Transverse colon (tissue), 4 donors: ENCODE data around the gene DHRS12. TPM values are rescaled to one million over a fixed set of nuclear protein-coding genes. Genes with fewer than 3 reads are reported as not detected.

Experiments
- DNase-seq: peaks from one replicate; pipeline ENCODE4 v3.0.0-alpha.2; 2019
- H3K27ac ChIP-seq, 4 donors: fragments of 200-600 bp; sonication (generic); 2 replicates each; pipeline ENCODE4 v1.5.1; 2016 to 2018; ENCODE audit warnings: inconsistent platforms in 4 of 4
- H3K27me3 ChIP-seq: fragments of 200-600 bp; sonication (generic); 2 replicates; pipeline ENCODE4 v1.5.1; 2017; ENCODE audit warnings: inconsistent platforms
- H3K36me3 ChIP-seq, 4 donors: fragments of 200-600 bp; sonication (generic); 2 replicates each; pipeline ENCODE4 v1.5.1; 2017 to 2019; ENCODE audit warnings: inconsistent platforms in 4 of 4
- H3K4me1 ChIP-seq, 4 donors: fragments of 200-600 bp; sonication (generic); 2 replicates each; pipeline ENCODE4 v1.5.1; 2017 to 2020; ENCODE audit warnings: inconsistent platforms in 4 of 4
- H3K4me3 ChIP-seq, 4 donors: fragments of 200-600 bp; sonication (generic); 1 replicate in 1 of 4; 2 replicates in 3 of 4; pipeline versions ENCODE4 v1.5.1 to v1.6.1; 2017 to 2019; ENCODE audit warnings: inconsistent platforms in 4 of 4
- H3K9me3 ChIP-seq, 2 donors: fragments of 200-600 bp; sonication (generic); 2 replicates each; pipeline ENCODE4 v1.5.1; 2017 to 2019; ENCODE audit warnings: inconsistent platforms in 2 of 2
- CTCF ChIP-seq, 5 experiments: fragments of 200-600 bp in 3 of 5; fragments of 450-650 bp in 2 of 5; sonication (generic) in 3 of 5; IDR thresholded peaks; 1 replicate in 2 of 5; 2 replicates in 3 of 5; pipeline ENCODE4 v1.5.1; 2016 to 2017; ENCODE audit warnings: antibody characterized with exemption in 5 of 5, inconsistent platforms in 3 of 5, mild to moderate bottlenecking in 2 of 5, moderate library complexity in 1 of 5
- EP300 ChIP-seq: sonication (generic); formaldehyde crosslinking; IDR thresholded peaks from one replicate; pipeline ENCODE4 v1.6.1; 2017; ENCODE audit warnings: antibody characterized with exemption, low read depth
- POLR2A ChIP-seq: fragments of 450-650 bp; IDR thresholded peaks from one replicate; pipeline ENCODE4 v1.6.1; 2016; ENCODE audit warnings: antibody characterized with exemption, mild to moderate bottlenecking, moderate library complexity
- POLR2AphosphoS5 ChIP-seq, 3 donors: sonication (generic); formaldehyde crosslinking; IDR thresholded peaks; one replicate each; pipeline ENCODE4 v1.6.1; 2016; ENCODE audit warnings: antibody characterized with exemption in 3 of 3
- WGBS, 2 donors: methylation state at CpG; one replicate each; pipeline ENCODE4 v1.1.5; 2018; ENCODE audit warnings: low coverage in 1 of 2; 5-methylcytosine and 5-hydroxymethylcytosine counted together
- in situ Hi-C, 4 donors: fragments of 200-750 bp; cut with MboI; loops; one replicate each; pipeline versions ENCODE4 v1.15.0 to v1.15.1; 2017; ENCODE audit warnings: low sequenced_read_pairs in 3 of 4, low pct_ligation_motif_present in 1 of 4, low pct_unique_long_range_greater_than_20kb in 1 of 4
- intact Hi-C: fragments of 100-400 bp; cut with DNase I; formaldehyde crosslinking; loops from one replicate; pipeline ENCODE4 v1.15.1; 2023; ENCODE audit warnings: low total_unique reads
- total RNA-seq, 4 donors: library from RNA; depleted of rRNA; stranded (reverse); fragments of >200 nt; gene quantifications; one replicate each; pipeline ENCODE4 v1.1.0, GENCODE V29; 2016

The DHRS12 gene
- 10 to 100 TPM in 3 of 4 donors, 1 to 10 TPM in 1; 5.2 to 17.8 (median 13.5) TPM for total RNA-seq

- Histone ChIP-seq H3K27me3 (no peaks in the 10 kb centered on the region), H3K4me3 (peak within 1 kb of the TSS; percentile 72 to 94 (median 80)), H3K4me1 (peaks cover 20 to 44% (median 30%) of the 10 kb centered on the region in 4 donors), H3K36me3 (no peaks in the 10 kb centered on the region), H3K9me3 (no peaks in the 10 kb centered on the region), H3K27ac (peak within 1 kb of the TSS; percentile 99 to 100 (median 100))
- DNase-seq: peak; percentile 94
- in situ Hi-C loops (loop anchor here in 2 of 4 donors (10.0 to 25.0 kb wide), 3 partner anchors 219 to 634 kb away; partner anchors contain the start of genes NEK5 (in 1 of the 2) and WDFY2 (in 1 of the 2)), intact Hi-C loops (loop anchor here (5.0 to 10.0 kb wide), 2 partner anchors 219 to 351 kb away; partner anchors contain the start of genes INTS6 and WDFY2)
- WGBS, 2 donors: 1% methylated on average over 55 of the region's 91 CpGs; no CpG with 5 or more reads in 1 of the 2 donors
- TF ChIP-seq POLR2AphosphoS5 (IDR thresholded peaks at IDR 0.05) (peak; percentile 81 to 87 (median 83)), EP300 (peak; percentile 53), CTCF (IDR thresholded peaks at IDR 0.05) (no peak), POLR2A (peak; percentile 88)
These were observed at the start of gene DHRS12 for GRCh38 chr13:51803422-51804294. TSS of gene DHRS12 (minus strand) at chr13:51804163. CDS start at chr13:51799659, 4,504 bp downstream.

- DNase-seq: no peak
- no peak overlapping the region for H3K27ac ChIP-seq
- peak; percentile 16 to 35 (median 24) for TF ChIP-seq CTCF (IDR thresholded peaks at IDR 0.05)
- no peak for TF ChIP-seq EP300
- H3K27me3 ChIP-seq: no peaks in the 10 kb centered on the region
- H3K9me3 ChIP-seq: no peaks in the 10 kb centered on the region
- in situ Hi-C loops: no loop called here
- intact Hi-C loops: no loop called here
- H3K4me3 ChIP-seq: no peak overlapping the region
- peaks cover 0 to 3% (median 0%) of the 10 kb centered on the region in 4 donors for H3K4me1 ChIP-seq
- WGBS, 2 donors: 61 to 62% methylated on average over 3 to 21 of the region's 21 CpGs
- no peaks in the 10 kb centered on the region for H3K36me3 ChIP-seq
These were observed 45.5 kb upstream of the DHRS12 start for GRCh38 chr13:51849145-51850101.

- no peak for TF ChIP-seq EP300
- TF ChIP-seq POLR2AphosphoS5 (IDR thresholded peaks at IDR 0.05): no peak
- TF ChIP-seq POLR2A: no peak
- TF ChIP-seq CTCF (IDR thresholded peaks at IDR 0.05): no peak
- Histone ChIP-seq H3K36me3 (no peaks in the 10 kb centered on the region), H3K27me3 (no peaks in the 10 kb centered on the region), H3K9me3 (no peaks in the 10 kb centered on the region), H3K27ac (no peak overlapping the region), H3K4me1 (peaks cover 0 to 3% (median 0%) of the 10 kb centered on the region in 4 donors), H3K4me3 (no peak overlapping the region)
- intact Hi-C loops (no loop called here), in situ Hi-C loops (no loop called here)
- DNase-seq: no peak
- WGBS, 2 donors: 61 to 67% methylated on average over 4 of the region's 4 CpGs
These were observed 44.7 kb upstream of the DHRS12 start for GRCh38 chr13:51848674-51849073.

- intact Hi-C loops: no loop called here
- Histone ChIP-seq H3K27me3 (no peaks in the 10 kb centered on the region), H3K27ac (no peak overlapping the region), H3K9me3 (no peaks in the 10 kb centered on the region), H3K4me1 (peaks cover 0 to 3% (median 0%) of the 10 kb centered on the region in 4 donors), H3K4me3 (no peak overlapping the region), H3K36me3 (no peaks in the 10 kb centered on the region)
- TF ChIP-seq POLR2A (no peak), POLR2AphosphoS5 (IDR thresholded peaks at IDR 0.05) (no peak)
- in situ Hi-C loops: no loop called here
- 57 to 72% methylated on average over 1 of the region's 1 CpG for WGBS, 2 donors
- no peak for DNase-seq
These were observed 42.8 kb upstream of the DHRS12 start for GRCh38 chr13:51846756-51847155.
